ENCODE measurements around the gene EYA2. TPM values are rescaled to one million over a fixed set of nuclear protein-coding genes. Genes with fewer than 3 reads are reported as not detected.

The EYA2 gene
- total RNA-seq, 1 experiment from 2014 or later: 0.33 TPM

GRCh38 chr20:47108994-47109393, 214.4 kb downstream of the EYA2 start:
- H2AFZ ChIP-seq (ENCODE audit: low read length): no peak overlapping the region
- H3K27me3 ChIP-seq (ENCODE audit: low read length): no peaks in the 10 kb centered on the region
- H3K4me2 ChIP-seq (ENCODE audit: low read length): no peak overlapping the region
- no peak overlapping the region for H3K9ac ChIP-seq (ENCODE audit: low read length)
- no peaks in the 10 kb centered on the region for H3K9me2 ChIP-seq (replicated peaks; ENCODE audit: low read length)
- no peaks in the 10 kb centered on the region; the same call in 1 of the 2 replicates for H3K9me3 ChIP-seq (ENCODE audit: low read length)
- peaks cover 9% of the 10 kb centered on the region for H3K4me1 ChIP-seq (ENCODE audit: insufficient read depth, low read length)
- ATAC-seq: no peak
- H3K36me3 ChIP-seq (ENCODE audit: low read depth, low read length): no peaks in the 10 kb centered on the region
- intact Hi-C loops (cut with micrococcal nuclease): no loop called here
- POLR2A ChIA-PET (ENCODE audit: unreplicated experiment): no interaction called here
- no peak for DNase-seq
- H4K20me1 ChIP-seq (ENCODE audit: low read length): no peaks in the 10 kb centered on the region
- no TSS peak for BruUV-seq (replicated peaks)
- no peak for TF ChIP-seq CTCF (conservative IDR thresholded peaks at IDR 0.05; ENCODE audit: low read depth, low read length)
- no peak for TF ChIP-seq EZH2 (IDR thresholded peaks at IDR 0.05; ENCODE audit: low read length, unreplicated experiment)
- TF ChIP-seq EZH2phosphoT487 (IDR thresholded peaks at IDR 0.05; ENCODE audit: borderline replicate concordance, low read length): no peak
- CTCF ChIA-PET: no interaction called here
- H3K79me2 ChIP-seq (ENCODE audit: low read length): no peaks in the 10 kb centered on the region
- H3K27ac ChIP-seq (ENCODE audit: low read length): no peak overlapping the region
- no peaks in the 10 kb centered on the region for H3F3A ChIP-seq (ENCODE audit: low read length, unreplicated experiment)
- no peak overlapping the region for H3K4me3 ChIP-seq (ENCODE audit: low read length)

DNA sequence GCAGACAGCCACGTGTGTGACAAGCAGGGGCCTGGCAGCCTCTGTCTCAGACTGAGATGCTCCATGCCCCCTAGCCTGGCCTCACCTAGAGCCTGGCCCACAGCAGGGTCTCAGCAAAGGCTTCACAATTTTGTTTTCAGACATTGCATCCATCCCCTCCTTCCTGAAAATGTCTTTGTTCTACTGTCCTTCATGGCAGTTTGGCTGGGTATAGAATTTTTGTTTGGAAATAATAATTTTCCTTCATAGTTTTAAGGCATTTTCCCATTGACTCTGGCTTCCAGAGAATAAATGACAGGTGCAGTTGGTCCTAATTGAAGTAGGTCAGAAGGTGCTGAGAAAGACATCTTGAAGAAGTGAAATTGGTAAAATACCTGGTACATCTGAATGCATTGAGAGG, 216.2 kb downstream of the EYA2 start:
- no peak for DNase-seq
- Histone ChIP-seq H3K79me2 (ENCODE audit: low read length) (no peaks in the 10 kb centered on the region), H3K27ac (ENCODE audit: low read length) (no peak overlapping the region), H2AFZ (ENCODE audit: low read length) (no peak overlapping the region), H3K4me1 (ENCODE audit: insufficient read depth, low read length) (peaks cover 9% of the 10 kb centered on the region), H3F3A (ENCODE audit: low read length, unreplicated experiment) (no peaks in the 10 kb centered on the region), H3K4me2 (ENCODE audit: low read length) (no peak overlapping the region), H3K9ac (ENCODE audit: low read length) (no peak overlapping the region), H3K9me3 (ENCODE audit: low read length) (no peaks in the 10 kb centered on the region; the same call in 1 of the 2 replicates), H3K9me2 (replicated peaks; ENCODE audit: low read length) (no peaks in the 10 kb centered on the region), H3K36me3 (ENCODE audit: low read depth, low read length) (no peaks in the 10 kb centered on the region), H3K27me3 (ENCODE audit: low read length) (no peaks in the 10 kb centered on the region), H4K20me1 (ENCODE audit: low read length) (no peaks in the 10 kb centered on the region), H3K4me3 (ENCODE audit: low read length) (no peak overlapping the region)
- no TSS peak for BruUV-seq (replicated peaks)
- CTCF ChIA-PET: no interaction called here
- intact Hi-C loops (cut with micrococcal nuclease): no loop called here
- POLR2A ChIA-PET (ENCODE audit: unreplicated experiment): no interaction called here
- TF ChIP-seq CTCF (conservative IDR thresholded peaks at IDR 0.05; ENCODE audit: low read depth, low read length) (no peak), EZH2phosphoT487 (IDR thresholded peaks at IDR 0.05; ENCODE audit: borderline replicate concordance, low read length) (no peak), EZH2 (IDR thresholded peaks at IDR 0.05; ENCODE audit: low read length, unreplicated experiment) (no peak)
- ATAC-seq: no peak

DNA sequence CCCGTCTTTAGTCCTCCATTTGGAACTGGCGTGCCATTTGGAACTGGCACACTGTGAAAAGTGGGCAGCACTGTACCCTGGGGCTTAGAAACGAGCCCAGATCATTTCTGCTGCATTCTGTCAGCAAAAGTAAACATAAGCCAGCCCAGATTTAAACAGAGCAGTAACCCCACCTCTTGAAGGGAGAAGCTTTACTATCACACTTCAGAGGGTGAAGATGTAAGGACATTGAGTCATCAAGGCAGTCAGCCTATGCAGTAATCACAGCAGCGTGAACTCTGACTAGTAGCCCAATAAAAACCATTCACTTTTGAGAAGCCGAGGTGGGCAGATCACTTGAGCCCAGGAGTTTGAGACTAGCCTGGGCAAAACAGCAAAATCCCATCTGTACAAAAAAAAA, 216.9 kb downstream of the EYA2 start:
- H4K20me1 ChIP-seq (ENCODE audit: low read length): no peaks in the 10 kb centered on the region
- intact Hi-C loops (cut with micrococcal nuclease): no loop called here
- TF ChIP-seq EZH2 (IDR thresholded peaks at IDR 0.05; ENCODE audit: low read length, unreplicated experiment) (no peak), CTCF (conservative IDR thresholded peaks at IDR 0.05; ENCODE audit: low read depth, low read length) (no peak), EZH2phosphoT487 (IDR thresholded peaks at IDR 0.05; ENCODE audit: borderline replicate concordance, low read length) (no peak)
- POLR2A ChIA-PET (ENCODE audit: unreplicated experiment): no interaction called here
- no peaks in the 10 kb centered on the region for H3K36me3 ChIP-seq (ENCODE audit: low read depth, low read length)
- CTCF ChIA-PET: no interaction called here
- H3K27me3 ChIP-seq (ENCODE audit: low read length): no peaks in the 10 kb centered on the region
- H3K4me2 ChIP-seq (ENCODE audit: low read length): peak overlapping the region; percentile 25; the same call in 1 of the 2 replicates
- no peak overlapping the region for H3K27ac ChIP-seq (ENCODE audit: low read length)
- peaks cover 9% of the 10 kb centered on the region for H3K4me1 ChIP-seq (ENCODE audit: insufficient read depth, low read length)
- 0 out of 2 replicates have a peak overlapping the region, but pooled peaks have one; percentile 51 for H2AFZ ChIP-seq (ENCODE audit: low read length)
- no peaks in the 10 kb centered on the region for H3F3A ChIP-seq (ENCODE audit: low read length, unreplicated experiment)
- no peaks in the 10 kb centered on the region; the same call in 1 of the 2 replicates for H3K9me3 ChIP-seq (ENCODE audit: low read length)
- ATAC-seq (peak; percentile 57), DNase-seq (peak; percentile 65)
- no TSS peak for BruUV-seq (replicated peaks)
- H3K9ac ChIP-seq (ENCODE audit: low read length): no peak overlapping the region
- H3K79me2 ChIP-seq (ENCODE audit: low read length): no peaks in the 10 kb centered on the region
- H3K9me2 ChIP-seq (replicated peaks; ENCODE audit: low read length): no peaks in the 10 kb centered on the region
- H3K4me3 ChIP-seq (ENCODE audit: low read length): no peak overlapping the region
